ENCODE measurements around the gene TAF6L.

TAF6L gene

GRCh38 chr11:62787005-62787759 is 16.0 kb downstream of the TAF6L start, which contains the start of gene TMEM179B:
Gene TMEM179B, plus strand, starts transcription at chr11:62787402. Its CDS starts 30 bp downstream, at chr11:62787432.
- no peak for TF ChIP-seq GATA2 (IDR thresholded peaks at IDR 0.05; ENCODE audit: low read depth, low read length)
- TF ChIP-seq GATA3 (IDR thresholded peaks at IDR 0.05; ENCODE audit: low read depth, low read length) = no peak

GRCh38 chr11:62788991-62789390 is 17.8 kb downstream of the TAF6L start:
- no peak for TF ChIP-seq GATA3 (IDR thresholded peaks at IDR 0.05; ENCODE audit: low read depth, low read length)
- no peak for TF ChIP-seq GATA2 (IDR thresholded peaks at IDR 0.05; ENCODE audit: low read depth, low read length)

- TF ChIP-seq GATA2 (IDR thresholded peaks at IDR 0.05; ENCODE audit: low read depth, low read length) = no peak
- TF ChIP-seq GATA3 (IDR thresholded peaks at IDR 0.05; ENCODE audit: low read depth, low read length) = no peak
Observed at GRCh38 chr11:62789576-62789975, 18.4 kb downstream of the TAF6L start.

GRCh38 chr11:62791501-62792201 is 20.5 kb downstream of the TAF6L start, which contains the start of gene TMEM223:
Gene TMEM223, minus strand, starts transcription at chr11:62792006. Its CDS starts 12 bp downstream, at chr11:62791994.
- TF ChIP-seq GATA3 (IDR thresholded peaks at IDR 0.05; ENCODE audit: low read depth, low read length) = no peak
- no peak for TF ChIP-seq GATA2 (IDR thresholded peaks at IDR 0.05; ENCODE audit: low read depth, low read length)

GRCh38 chr11:62792202-62792575 is 21.0 kb downstream of the TAF6L start:
- TF ChIP-seq GATA2 (IDR thresholded peaks at IDR 0.05; ENCODE audit: low read depth, low read length) (no peak), GATA3 (IDR thresholded peaks at IDR 0.05; ENCODE audit: low read depth, low read length) (no peak)

GRCh38 chr11:62794201-62794775 is 23.1 kb downstream of the TAF6L start:
- TF ChIP-seq GATA2 (IDR thresholded peaks at IDR 0.05; ENCODE audit: low read depth, low read length) = no peak

GRCh38 chr11:62796281-62796680 is 25.1 kb downstream of the TAF6L start:
- no peak for TF ChIP-seq GATA2 (IDR thresholded peaks at IDR 0.05; ENCODE audit: low read depth, low read length)
- TF ChIP-seq GATA3 (IDR thresholded peaks at IDR 0.05; ENCODE audit: low read depth, low read length) = no peak

- TF ChIP-seq GATA2 (IDR thresholded peaks at IDR 0.05; ENCODE audit: low read depth, low read length) = no peak
- TF ChIP-seq GATA3 (IDR thresholded peaks at IDR 0.05; ENCODE audit: low read depth, low read length) = no peak
Observed at GRCh38 chr11:62799486-62799885, 28.3 kb downstream of the TAF6L start.

GRCh38 chr11:62801071-62801470 is 29.9 kb downstream of the TAF6L start:
- TF ChIP-seq GATA2 (IDR thresholded peaks at IDR 0.05; ENCODE audit: low read depth, low read length) = no peak
- TF ChIP-seq GATA3 (IDR thresholded peaks at IDR 0.05; ENCODE audit: low read depth, low read length) = no peak

- TF ChIP-seq GATA3 (IDR thresholded peaks at IDR 0.05; ENCODE audit: low read depth, low read length) (no peak), GATA2 (IDR thresholded peaks at IDR 0.05; ENCODE audit: low read depth, low read length) (no peak)
Observed at GRCh38 chr11:62804310-62805075, 33.3 kb downstream of the TAF6L start.

- TF ChIP-seq GATA2 (IDR thresholded peaks at IDR 0.05; ENCODE audit: low read depth, low read length) = no peak
- no peak for TF ChIP-seq GATA3 (IDR thresholded peaks at IDR 0.05; ENCODE audit: low read depth, low read length)
Observed at GRCh38 chr11:62805076-62805892, 34.1 kb downstream of the TAF6L start, which contains the start of gene NXF1. Gene NXF1, minus strand, starts transcription at chr11:62805440. Its CDS starts 84 bp downstream, at chr11:62805356.

GRCh38 chr11:62805961-62806441 is 34.8 kb downstream of the TAF6L start:
- no peak for TF ChIP-seq GATA3 (IDR thresholded peaks at IDR 0.05; ENCODE audit: low read depth, low read length)
- no peak for TF ChIP-seq GATA2 (IDR thresholded peaks at IDR 0.05; ENCODE audit: low read depth, low read length)

- TF ChIP-seq GATA2 (IDR thresholded peaks at IDR 0.05; ENCODE audit: low read depth, low read length) (no peak), GATA3 (IDR thresholded peaks at IDR 0.05; ENCODE audit: low read depth, low read length) (no peak)
Observed at GRCh38 chr11:62806611-62807121, 35.5 kb downstream of the TAF6L start.

Data from SH-SY5Y (cell line).